GM20000 (cell line): ENCODE results near the gene TTC7B.

Experiments used
- DNase-seq: peaks from one replicate; pipeline ENCODE4 v3.0.0; 2012; ENCODE audit warnings: low spot score
- CTCF ChIP-seq: IDR thresholded peaks from 2 replicates; pipeline ENCODE4 v1.5.1; 2012; ENCODE audit warnings: mild to moderate bottlenecking, control low read depth; ENCODE audit errors: extremely low read depth, missing control alignments

TTC7B gene

DNA sequence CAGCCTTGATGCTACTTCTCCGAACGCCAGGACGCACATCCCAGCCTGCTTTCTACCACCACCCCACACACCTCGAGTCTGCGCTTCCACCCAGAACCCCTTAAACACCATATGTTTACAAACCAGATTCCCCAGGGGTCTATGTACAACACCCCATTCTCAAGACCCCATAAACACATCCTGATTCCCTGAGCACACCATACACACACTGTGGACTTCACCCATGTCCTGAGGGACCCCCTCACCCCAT lies 733 bp downstream of the TTC7B start:
- no peak for TF ChIP-seq CTCF
- DNase-seq, result no peak

GRCh38 chr14:90814806-90815571 lies 1.2 kb downstream of the TTC7B start:
- DNase-seq, result no peak
- no peak for TF ChIP-seq CTCF

- DNase-seq, result no peak
- no peak for TF ChIP-seq CTCF
Measured at GRCh38 chr14:90813442-90813841, 2.8 kb downstream of the TTC7B start.

GRCh38 chr14:90812109-90812508 lies 4.1 kb downstream of the TTC7B start:
- TF ChIP-seq CTCF, result no peak
- no peak for DNase-seq

DNA sequence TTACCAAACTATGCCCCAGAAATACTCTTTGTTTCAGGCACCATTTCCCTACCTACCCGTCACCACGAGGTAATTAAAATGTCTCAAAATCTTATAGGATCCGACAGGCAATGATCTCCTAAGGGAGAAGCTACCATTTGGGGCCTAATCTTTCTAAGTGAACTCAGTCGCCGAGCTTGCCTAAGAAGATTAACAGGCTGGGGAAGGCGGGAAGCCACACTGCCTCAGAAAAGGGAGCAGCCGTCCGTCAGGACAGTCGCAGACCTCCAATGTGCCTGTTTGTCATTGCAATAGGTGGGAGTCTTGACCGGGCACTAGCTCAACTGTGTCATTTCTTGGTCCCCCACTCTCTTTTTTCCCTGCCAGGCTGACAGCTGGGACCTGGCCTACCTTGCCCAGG lies 4.6 kb downstream of the TTC7B start:
- DNase-seq, result no peak
- no peak for TF ChIP-seq CTCF

DNA sequence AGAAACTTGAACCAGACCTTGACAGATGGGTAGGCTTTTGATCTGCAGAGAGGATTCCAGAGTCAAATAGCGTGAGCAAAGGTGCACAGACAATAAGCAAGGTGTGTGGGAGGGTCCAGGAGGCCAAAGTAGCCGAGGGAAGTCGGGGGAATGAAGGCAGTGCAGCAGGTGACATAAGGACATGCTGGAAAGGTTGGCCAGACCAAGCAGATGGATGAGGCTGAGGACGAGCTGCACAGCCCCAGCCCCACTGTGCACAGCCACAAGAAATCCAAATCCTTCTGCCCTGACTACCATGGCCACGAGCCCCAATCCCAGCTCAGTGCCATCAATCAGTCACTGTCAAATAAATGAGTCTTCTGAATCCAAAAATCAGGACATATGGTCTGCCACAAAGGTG lies 5.4 kb downstream of the TTC7B start:
- no peak for DNase-seq
- TF ChIP-seq CTCF, result no peak

DNA sequence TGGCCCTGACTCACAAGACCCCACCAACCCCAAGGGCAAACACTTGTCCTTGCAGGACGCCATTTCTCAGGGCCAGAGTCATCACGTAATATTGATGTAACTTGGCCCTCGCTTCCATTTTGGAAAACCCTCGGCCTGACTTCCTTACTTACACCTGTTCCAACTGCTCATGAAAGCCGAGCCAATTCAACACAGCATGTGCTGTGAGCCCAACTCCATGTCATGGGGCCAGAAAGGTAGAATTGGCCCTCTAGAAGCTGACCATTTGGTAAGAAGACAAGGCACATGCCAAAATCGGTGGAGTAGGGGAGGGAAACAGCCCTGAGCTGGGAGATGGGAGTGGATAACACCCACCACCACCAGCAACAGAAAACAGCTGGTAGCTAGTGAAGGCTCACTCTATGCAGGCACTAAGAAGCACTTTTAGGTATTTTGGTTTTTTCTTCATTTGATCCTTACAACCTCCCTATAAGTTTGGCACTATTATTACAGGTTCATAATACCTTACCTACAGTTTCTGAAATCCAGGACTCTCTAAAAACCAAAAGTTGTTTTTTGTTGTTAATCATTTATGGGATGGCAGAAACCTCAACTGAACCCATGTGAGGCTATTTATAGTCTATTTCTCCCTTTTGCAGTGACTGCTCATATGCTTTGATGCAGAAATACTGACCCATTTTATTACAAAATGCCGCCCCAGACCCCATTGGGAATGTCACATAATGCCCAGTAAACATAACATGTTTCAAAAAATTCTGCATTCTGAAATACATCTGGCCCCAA lies 6.5 kb downstream of the TTC7B start:
- TF ChIP-seq CTCF, result no peak
- DNase-seq, result no peak
